AG10803 (cell line): ENCODE measurements around the gene PAWR.
A peak's percentile ranks its signal among the peaks of the same experiment; 100 is the strongest.
"Not testable (repeated sequence)": the region's sequence is repeated elsewhere in the genome, so short reads cannot be mapped to it uniquely, and the experiment has no call there.

Source experiments
- DNase-seq: peaks from one replicate; pipeline ENCODE4 v3.0.0; 2010; ENCODE audit warnings: low read depth
- H3K4me3 ChIP-seq: 2 replicates; pipeline ENCODE4 v1.5.1; 2011; ENCODE audit warnings: mild to moderate bottlenecking, low read length, control low read depth
- TF ChIP-seq, protein P1 (sequence below): conservative IDR thresholded peaks from 2 replicates; pipeline ENCODE4 v1.5.1; 2011; ENCODE audit warnings: mild to moderate bottlenecking, low read length, control low read depth, inconsistent platforms

The PAWR gene

GRCh38 chr12:79686171-79686570, 4.6 kb downstream of the PAWR start:
- DNase-seq, result no peak
- peak overlapping the region; percentile 7 for H3K4me3 ChIP-seq
- TF ChIP-seq, protein P1, sequence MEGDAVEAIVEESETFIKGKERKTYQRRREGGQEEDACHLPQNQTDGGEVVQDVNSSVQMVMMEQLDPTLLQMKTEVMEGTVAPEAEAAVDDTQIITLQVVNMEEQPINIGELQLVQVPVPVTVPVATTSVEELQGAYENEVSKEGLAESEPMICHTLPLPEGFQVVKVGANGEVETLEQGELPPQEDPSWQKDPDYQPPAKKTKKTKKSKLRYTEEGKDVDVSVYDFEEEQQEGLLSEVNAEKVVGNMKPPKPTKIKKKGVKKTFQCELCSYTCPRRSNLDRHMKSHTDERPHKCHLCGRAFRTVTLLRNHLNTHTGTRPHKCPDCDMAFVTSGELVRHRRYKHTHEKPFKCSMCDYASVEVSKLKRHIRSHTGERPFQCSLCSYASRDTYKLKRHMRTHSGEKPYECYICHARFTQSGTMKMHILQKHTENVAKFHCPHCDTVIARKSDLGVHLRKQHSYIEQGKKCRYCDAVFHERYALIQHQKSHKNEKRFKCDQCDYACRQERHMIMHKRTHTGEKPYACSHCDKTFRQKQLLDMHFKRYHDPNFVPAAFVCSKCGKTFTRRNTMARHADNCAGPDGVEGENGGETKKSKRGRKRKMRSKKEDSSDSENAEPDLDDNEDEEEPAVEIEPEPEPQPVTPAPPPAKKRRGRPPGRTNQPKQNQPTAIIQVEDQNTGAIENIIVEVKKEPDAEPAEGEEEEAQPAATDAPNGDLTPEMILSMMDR, result no peak

DNA sequence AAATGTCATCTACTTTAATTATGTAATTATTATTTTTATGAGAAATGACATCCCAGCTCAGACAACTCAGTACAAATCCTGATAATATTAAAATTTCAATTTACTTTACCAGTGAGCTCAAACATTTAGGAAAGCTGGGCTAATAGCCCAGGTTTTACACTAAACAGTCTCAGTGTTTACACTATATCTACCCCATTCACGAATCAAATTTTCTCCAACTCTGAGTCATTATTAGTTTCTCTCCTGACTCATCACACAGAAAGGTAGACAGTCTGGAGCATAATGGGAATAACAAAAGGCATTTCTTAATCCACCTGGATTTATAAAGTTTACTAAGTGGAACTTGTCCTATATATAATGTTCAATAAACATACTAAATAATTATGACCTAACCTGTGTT, 5.7 kb downstream of the PAWR start:
- peak; percentile 54 for DNase-seq
- TF ChIP-seq, protein P1, result no peak
- no peak overlapping the region for H3K4me3 ChIP-seq

GRCh38 chr12:79684338-79684737, 6.4 kb downstream of the PAWR start:
- DNase-seq, H3K4me3 ChIP-seq: not testable (repeated sequence)

DNA sequence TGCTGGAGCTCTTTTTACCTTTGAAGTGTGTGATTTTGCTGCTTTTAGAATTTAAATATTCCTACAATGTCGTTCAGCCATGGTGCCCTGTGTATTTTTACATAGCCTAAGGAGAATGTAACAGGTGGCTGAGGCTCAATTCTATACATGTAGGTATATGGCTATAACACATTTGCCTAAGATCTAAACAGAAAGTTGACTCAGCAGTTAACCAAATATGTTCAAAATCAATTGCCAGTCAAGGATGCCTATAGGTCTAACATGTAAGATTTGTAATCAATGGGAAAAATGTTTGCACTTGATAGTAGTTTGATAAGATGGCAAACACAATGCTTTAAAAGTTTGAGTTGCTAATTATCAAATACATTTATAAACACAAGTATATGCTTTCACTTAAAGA, 8.2 kb downstream of the PAWR start:
- H3K4me3 ChIP-seq, result no peak overlapping the region
- no peak for DNase-seq
- TF ChIP-seq, protein P1, result no peak

GRCh38 chr12:79681008-79681590, 9.7 kb downstream of the PAWR start:
- H3K4me3 ChIP-seq, result no peak overlapping the region
- peak; percentile 60 for DNase-seq
- TF ChIP-seq, protein P1, result no peak

- no peak for DNase-seq
- TF ChIP-seq, protein P1, result no peak
- H3K4me3 ChIP-seq, result no peak overlapping the region
Observed at GRCh38 chr12:79680051-79680450, 10.7 kb downstream of the PAWR start.

- TF ChIP-seq, protein P1, result no peak
- H3K4me3 ChIP-seq, result no peak overlapping the region
- no peak for DNase-seq
Observed at GRCh38 chr12:79678306-79678705, 12.5 kb downstream of the PAWR start.

DNA sequence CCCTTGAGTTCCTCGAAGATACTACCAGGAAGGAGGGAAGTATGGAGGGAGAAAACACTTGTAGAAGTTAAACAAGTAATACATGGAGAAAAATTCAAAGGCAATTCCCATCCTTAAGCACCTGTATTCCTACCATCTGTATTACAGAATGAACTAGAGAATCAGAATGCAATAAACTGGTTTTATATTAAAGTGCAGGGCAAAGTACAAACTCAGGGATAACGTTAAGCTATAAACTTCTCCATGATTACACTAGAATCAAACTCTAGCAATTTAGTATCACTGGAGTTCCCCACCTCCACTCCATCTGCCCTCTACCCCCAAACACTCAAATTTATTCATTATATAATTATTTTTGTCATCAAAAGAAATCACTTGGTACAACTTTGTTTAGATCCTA, 13.1 kb downstream of the PAWR start:
- no peak overlapping the region for H3K4me3 ChIP-seq

More for the DNA sequence above, 13.1 kb downstream of the PAWR start:
- DNase-seq, result no peak
- TF ChIP-seq, protein P1, result no peak
